HPDE6-E6E7 (cell line): ENCODE data around the gene SWAP70.
"Not testable (repeated sequence)": the region's sequence is repeated elsewhere in the genome, so short reads cannot be mapped to it uniquely, and the experiment has no call there.

Experiments
- DNase-seq: peaks from one replicate; pipeline ENCODE4 v3.0.0; 2011; ENCODE audit warnings: missing footprints; ENCODE audit errors: extremely low spot score

The SWAP70 gene

DNA sequence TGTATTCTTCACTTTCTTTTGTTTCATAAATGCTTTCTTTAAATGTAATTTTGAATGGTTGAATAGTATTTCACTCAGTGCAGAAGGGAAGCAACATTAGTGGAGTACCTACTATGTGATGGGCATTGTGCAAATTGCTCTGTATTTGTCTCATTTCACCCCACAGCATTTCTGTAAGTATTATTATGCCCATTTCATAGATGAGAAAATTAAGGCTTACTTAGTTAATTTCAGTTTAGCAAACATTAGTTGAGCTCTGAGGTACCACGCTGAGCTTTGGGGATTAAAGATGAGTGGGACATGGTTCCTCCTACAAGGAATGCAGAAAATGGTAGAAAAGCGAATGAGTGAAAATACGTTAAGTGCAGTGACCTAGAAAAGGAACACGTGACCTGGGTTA is 58.1 kb downstream of the SWAP70 start:
- DNase-seq, result no peak

- DNase-seq, result no peak
These were observed 59.0 kb downstream of the SWAP70 start for GRCh38 chr11:9722893-9723292.

DNA sequence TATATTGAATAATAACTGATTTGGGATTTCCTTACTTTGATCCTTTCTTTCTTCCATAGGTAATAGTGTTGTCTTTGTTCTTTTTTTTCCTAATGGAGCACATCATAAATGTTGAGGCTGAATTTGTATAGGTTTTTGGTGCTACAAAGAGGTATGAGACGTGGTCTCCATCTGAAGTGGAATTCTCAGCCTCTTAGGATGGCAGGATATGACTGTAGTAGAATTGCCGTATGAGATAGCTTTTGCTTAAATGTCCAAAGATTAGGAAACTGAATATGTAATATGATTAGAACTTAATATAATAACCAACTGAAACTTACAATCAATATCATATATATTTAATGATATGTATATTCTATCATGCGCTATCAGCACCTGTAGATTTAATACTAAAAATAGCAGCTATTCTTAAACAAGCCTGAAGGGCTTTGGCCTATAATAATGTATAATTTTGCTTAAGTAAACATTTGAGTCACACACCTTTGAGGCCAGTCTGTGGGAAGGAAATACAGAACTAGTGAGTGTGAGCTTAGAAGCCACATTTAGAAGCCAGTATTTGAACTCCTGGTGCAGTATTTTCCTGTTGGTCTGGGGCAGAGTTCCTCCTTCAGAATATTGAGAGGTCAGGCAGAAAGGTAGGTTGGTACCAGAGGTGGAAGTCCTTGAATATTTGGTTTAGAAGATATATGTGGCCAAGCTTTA is 62.6 kb downstream of the SWAP70 start:
- DNase-seq, result peak; percentile 50

- no peak for DNase-seq
These were observed 64.2 kb downstream of the SWAP70 start for GRCh38 chr11:9728058-9728457.

DNA sequence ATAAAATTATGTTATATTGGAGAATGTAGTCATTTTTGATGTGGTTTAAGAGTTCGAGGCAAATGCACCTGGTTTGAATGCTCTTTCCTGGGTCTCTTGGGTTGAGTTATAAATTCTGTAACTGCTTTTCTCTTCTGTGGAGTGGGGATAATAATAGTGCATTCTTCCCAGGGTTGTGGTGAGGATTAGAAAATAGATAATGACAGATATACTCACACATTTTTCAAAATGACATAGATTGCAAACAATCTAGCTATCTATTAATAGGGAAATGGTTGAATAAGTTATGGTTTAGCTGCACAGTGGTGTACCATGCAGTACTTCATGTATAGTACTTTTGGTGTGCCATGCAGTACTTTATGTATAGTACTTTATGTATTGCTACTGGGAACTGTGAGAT is 67.4 kb downstream of the SWAP70 start:
- DNase-seq, result no peak

DNA sequence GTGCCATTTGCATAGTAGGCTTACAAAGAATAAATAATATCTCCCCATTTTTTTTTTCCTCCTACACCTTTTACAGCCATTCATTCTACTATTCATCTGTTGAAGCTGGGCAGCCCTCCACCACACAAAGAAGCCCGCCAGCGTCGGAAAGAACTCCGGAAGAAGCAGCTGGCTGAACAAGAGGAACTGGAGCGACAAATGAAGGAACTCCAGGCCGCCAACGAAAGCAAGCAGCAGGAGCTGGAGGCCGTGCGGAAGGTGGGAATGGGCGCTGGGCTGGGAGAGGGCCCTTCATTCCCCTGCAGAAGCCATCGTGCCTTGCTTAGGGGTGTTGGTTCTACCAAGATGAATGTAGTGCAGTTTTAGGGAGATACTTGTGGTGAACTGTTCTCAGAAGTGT is 68.6 kb downstream of the SWAP70 start:
- DNase-seq, result no peak

DNA sequence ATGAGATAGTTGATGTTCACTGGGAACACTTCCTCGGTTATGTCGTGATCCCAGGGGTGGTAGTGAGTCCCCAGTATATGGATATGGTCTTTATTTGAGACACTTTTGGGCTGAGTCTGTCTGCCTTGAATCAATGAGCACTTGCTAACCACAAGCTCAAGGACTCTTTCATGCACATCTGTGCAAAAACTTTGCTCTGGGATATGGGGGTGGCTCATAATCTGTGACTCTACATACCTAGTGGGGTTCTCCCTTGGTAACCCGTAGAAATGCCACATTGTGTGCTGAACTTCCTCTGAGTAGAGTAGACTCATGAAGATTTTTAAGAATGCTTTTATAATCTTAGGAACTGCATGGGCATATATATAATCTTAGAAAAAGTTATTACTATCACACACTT is 69.3 kb downstream of the SWAP70 start:
- DNase-seq, result no peak

GRCh38 chr11:9735236-9735635 is 71.4 kb downstream of the SWAP70 start:
- DNase-seq, result no peak

GRCh38 chr11:9735919-9736318 is 72.0 kb downstream of the SWAP70 start:
- DNase-seq, result no peak

DNA sequence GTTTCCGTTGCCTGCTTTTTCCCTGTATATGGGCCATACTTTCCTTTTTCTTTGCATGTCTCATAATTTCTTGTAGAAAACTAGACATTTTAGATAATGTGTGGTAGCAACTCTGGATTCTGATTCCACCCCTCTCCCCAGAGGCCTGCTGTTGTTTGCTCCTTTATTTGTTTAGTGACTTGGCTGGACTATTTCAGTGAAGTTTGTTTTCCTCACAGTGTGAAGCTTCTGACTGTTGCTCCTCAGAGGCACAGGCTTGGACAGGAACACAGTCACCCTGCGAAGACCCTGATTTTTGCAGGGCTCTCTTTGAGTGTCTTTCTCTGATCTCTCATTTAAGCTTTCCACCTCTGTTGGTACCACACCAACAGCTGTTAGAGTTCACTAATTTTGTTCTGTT is 72.5 kb downstream of the SWAP70 start:
- DNase-seq, result no peak

- no peak for DNase-seq
These were observed 74.2 kb downstream of the SWAP70 start for GRCh38 chr11:9738116-9738515.

DNA sequence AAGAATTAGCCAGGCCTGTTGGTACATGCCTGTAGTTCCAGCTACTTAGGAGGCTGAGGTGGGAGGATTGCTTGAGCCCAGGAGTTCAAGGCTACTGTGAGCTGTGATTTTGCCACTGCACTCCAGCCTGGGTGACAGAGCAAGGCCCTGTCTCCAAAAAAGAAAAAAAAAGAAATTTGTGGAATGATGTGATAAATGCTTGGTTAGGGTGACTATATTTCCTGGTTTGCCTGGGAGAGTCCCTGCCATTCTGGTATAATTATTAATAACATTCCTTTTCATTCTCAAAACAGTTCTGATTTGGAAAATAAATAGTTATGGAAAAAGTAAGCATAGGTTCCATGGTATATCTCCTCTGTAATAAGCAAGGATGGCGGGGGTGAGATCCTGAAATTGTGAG is 74.8 kb downstream of the SWAP70 start:
- no peak for DNase-seq

DNA sequence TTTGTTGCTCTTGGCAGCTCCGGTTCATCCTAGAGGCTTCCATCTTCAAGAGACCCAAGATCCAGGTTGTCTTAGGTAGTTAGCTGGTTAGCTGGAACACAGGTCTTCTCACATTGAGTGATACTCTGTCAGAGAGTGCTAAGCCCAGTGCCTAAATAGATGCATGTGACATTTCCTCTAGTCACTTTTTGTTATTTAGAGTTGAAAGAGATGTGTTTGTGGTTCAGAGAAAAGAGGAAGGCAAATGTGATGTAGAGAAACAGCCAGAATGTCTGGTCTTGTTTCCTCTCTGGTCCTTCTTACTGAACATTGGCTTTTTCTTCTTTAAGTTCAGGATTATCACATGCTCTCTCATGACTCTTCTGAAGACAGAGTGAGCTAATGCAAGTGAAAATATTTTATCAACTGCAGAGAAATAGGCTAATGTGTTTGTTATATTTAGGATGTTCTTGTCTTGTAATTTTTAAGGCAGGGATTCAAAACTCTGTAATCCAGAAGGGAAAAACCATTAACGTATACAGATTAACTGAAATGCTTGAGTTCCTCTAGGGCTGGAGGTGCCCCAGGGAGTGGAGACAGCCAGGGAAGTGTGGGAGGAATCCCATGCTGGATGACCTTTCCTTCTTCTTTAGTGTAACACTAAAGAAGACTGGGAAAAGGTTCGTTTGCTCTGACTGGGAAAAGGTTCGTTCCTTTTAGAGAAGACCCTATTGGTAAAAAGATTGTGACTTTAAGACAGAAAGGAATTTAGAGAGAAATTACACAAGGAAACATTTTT is 75.4 kb downstream of the SWAP70 start:
- no peak for DNase-seq

GRCh38 chr11:9740202-9740883 is 76.5 kb downstream of the SWAP70 start:
- DNase-seq, result no peak

- DNase-seq, result no peak
These were observed 77.4 kb downstream of the SWAP70 start for GRCh38 chr11:9741260-9741659.

DNA sequence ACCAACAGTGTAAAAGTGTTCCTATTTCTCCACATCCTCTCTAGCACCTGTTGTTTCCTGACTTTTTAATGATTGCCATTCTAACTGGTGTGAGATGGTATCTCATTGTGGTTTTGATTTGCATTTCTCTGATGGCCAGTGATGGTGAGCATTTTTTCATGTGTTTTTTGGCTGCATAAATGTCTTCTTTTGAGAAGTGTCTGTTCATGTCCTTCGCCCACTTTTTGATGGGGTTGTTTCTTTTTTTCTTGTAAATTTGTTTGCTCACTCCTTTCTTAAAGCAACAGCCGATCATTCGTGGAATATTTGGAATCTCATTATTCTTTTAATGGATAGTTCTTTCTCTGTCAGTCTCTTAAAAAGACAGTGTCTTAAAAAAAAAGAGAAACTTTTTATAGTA is 79.6 kb downstream of the SWAP70 start:
- DNase-seq, result not testable (repeated sequence)

DNA sequence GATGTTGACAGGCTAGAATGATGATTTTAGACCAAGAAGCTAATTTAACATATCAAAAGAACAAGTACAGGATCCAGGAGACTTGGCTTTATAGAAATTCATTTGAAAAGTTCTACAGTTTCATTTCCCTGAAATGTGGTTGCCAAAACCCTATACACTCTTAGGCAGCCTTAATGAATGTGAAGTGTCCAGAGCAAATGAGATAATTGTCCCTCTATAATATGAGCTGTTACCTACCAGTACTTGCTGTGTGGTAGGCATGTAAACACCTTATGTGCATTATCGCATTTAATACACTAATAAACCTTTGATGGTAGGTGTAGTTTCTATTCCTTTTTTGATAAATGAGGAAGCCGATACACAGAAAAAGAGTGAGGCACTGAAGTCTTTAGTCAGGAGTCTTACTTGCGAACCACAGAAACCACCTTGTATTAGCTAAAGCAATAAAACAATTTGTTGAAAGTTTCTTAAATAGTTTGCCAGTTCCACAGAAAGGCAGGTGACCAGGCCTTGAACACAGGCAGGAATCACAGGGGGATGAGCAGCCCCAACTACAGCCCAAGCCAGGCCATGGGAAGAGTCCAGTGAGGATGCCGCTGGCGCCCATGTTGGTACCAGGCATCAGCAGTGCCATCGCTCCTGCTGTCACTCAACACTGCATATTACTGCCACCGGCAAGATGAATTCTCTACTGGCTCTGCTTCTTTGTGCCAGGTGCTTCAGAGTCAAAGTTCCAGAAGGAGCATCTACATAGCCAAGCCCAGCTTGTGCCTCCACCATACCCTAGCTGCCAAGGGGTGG is 81.7 kb downstream of the SWAP70 start:
- DNase-seq, result no peak

- DNase-seq, result no peak
These were observed 83.4 kb downstream of the SWAP70 start for GRCh38 chr11:9747229-9747628.

DNA sequence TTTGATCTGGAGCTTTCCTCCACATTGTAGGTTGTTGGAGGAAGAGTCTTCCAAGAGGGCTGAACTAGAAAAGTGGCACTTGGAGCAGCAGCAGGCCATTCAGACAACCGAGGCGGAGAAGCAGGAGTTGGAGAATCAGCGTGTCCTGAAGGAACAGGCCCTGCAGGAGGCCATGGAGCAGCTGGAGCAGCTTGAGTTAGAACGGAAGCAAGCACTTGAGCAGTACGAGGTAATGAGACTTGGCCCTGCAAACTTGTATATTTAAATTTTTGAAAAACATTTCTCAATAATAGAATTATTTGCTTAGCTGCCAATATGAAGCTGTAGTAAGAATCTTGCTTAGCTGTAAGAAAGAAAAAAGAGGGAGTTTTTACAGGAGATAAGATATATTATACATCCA is 84.0 kb downstream of the SWAP70 start:
- DNase-seq, result no peak

GRCh38 chr11:9748361-9748970 is 84.6 kb downstream of the SWAP70 start:
- DNase-seq, result no peak

GRCh38 chr11:9750551-9750950 is 86.7 kb downstream of the SWAP70 start:
- DNase-seq, result no peak

DNA sequence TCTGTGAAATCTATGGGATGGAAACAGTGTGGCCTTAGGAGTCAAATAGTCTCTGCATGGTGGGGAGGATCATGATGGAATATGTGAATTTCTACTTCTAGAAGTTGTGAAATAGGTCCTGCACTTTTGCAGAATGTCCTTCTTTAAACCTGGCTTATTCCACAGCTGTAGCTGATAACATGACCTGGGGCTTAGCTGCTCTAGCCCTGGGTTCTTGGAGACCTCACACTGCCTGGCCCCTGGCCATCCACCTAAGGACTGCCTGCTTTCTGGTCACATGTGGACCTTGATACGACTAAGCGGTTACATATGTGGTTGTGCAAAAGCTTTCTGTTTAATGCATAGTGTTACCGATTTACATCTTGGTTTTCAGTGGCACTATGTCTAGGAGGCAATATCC is 88.2 kb downstream of the SWAP70 start:
- no peak for DNase-seq
